Brain pericyte (primary cell): ENCODE results near the gene NSUN2.

Source experiments
- DNase-seq: peaks from one replicate; pipeline ENCODE4 v3.0.0-alpha.2; 2012; ENCODE audit warnings: low read depth, low spot score

NSUN2 gene

GRCh38 chr5:6644794-6645241 lies 12.0 kb upstream of the NSUN2 start:
- DNase-seq: no peak

DNA sequence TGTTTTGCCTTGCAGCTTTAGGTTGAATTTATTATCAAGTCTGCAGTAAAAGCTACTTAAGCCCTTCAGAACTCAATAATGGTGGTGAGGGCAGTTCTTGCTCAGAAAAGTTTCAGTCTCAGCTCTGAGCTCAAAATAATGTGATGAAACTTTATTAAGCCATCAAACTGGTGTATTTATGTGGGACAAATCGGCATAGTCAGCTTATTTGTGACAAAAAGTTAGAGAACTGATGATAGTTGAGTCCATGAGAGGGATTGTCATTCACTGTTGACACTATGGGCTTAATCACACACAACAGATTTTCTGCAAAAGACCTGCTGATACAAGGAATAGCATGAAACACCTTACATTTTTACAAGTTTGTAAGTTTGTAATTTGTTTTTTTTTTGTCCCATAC lies 9.8 kb upstream of the NSUN2 start:
- DNase-seq: no peak

- no peak for DNase-seq
Measured at GRCh38 chr5:6638236-6638635, 5.4 kb upstream of the NSUN2 start.

GRCh38 chr5:6637590-6637989 lies 4.7 kb upstream of the NSUN2 start:
- no peak for DNase-seq

- DNase-seq: no peak
Measured at GRCh38 chr5:6637022-6637421, 4.2 kb upstream of the NSUN2 start.

GRCh38 chr5:6636293-6636692 lies 3.4 kb upstream of the NSUN2 start:
- no peak for DNase-seq

- no peak for DNase-seq
Measured at GRCh38 chr5:6634788-6635430, 2.1 kb upstream of the NSUN2 start.

DNA sequence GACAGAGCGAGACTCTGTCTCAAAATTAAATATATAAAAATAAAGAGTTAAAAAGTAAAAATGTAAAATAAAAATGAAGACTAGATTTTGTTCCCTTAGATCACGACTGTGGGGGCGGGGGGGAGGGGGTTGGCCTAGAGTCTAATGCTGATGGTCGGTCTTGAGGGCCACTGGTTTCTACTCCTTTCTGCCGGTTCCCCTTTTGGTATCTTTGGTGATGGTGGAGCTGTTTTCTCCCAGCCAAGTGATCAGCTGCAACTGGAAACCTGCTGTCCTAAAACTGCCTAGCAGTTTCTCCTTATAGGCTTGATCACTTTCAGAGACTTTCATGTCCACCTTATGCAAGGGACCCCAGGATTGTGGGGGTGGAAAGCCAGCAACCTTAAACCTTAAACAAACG lies 1.5 kb upstream of the NSUN2 start:
- DNase-seq: no peak

DNA sequence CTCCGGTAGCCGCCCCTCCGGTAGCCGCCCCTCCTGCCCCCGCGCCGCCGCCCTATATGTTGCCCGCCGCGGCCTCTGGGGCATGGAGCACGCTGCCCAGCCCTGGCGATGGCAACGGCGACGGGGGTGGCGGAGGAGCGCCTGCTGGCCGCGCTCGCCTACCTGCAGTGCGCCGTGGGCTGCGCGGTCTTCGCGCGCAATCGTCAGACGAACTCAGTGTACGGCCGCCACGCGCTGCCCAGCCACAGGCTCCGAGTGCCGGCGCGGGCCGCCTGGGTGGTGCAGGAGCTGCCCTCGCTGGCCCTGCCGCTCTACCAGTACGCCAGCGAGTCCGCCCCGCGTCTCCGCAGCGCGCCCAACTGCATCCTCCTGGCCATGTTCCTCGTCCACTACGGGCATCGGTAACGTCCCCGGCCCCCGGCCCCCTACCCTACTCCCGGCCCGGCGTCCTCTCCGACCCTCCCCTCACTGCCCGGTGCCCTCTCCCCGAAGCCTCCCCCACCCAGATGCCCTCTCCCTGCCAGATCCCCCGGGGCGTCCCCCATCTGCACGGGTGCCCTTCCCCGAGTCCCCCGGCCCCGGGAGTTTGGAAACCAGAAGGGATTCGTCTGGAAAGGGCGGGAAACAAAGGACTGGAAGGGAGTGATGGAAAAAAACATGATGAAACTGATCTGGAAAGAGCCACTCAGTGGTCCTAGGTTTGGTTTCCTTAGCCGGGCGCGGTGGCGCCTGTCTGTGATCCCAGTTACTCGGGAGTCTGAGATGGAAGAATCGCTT lies 813 bp upstream of the NSUN2 start:
- DNase-seq: no peak

- DNase-seq: no peak
Measured at GRCh38 chr5:6632324-6632887, 438 bp downstream of the NSUN2 start.

- DNase-seq: no peak
Measured at GRCh38 chr5:6631441-6631840, 1.4 kb downstream of the NSUN2 start.

- no peak for DNase-seq
Measured at GRCh38 chr5:6626508-6626907, 6.3 kb downstream of the NSUN2 start.

GRCh38 chr5:6623941-6624340 lies 8.9 kb downstream of the NSUN2 start:
- DNase-seq: no peak

GRCh38 chr5:6623228-6623627 lies 9.6 kb downstream of the NSUN2 start:
- DNase-seq: no peak

GRCh38 chr5:6616632-6617031 lies 16.2 kb downstream of the NSUN2 start:
- no peak for DNase-seq

GRCh38 chr5:6615034-6615815 lies 17.6 kb downstream of the NSUN2 start:
- no peak for DNase-seq

DNA sequence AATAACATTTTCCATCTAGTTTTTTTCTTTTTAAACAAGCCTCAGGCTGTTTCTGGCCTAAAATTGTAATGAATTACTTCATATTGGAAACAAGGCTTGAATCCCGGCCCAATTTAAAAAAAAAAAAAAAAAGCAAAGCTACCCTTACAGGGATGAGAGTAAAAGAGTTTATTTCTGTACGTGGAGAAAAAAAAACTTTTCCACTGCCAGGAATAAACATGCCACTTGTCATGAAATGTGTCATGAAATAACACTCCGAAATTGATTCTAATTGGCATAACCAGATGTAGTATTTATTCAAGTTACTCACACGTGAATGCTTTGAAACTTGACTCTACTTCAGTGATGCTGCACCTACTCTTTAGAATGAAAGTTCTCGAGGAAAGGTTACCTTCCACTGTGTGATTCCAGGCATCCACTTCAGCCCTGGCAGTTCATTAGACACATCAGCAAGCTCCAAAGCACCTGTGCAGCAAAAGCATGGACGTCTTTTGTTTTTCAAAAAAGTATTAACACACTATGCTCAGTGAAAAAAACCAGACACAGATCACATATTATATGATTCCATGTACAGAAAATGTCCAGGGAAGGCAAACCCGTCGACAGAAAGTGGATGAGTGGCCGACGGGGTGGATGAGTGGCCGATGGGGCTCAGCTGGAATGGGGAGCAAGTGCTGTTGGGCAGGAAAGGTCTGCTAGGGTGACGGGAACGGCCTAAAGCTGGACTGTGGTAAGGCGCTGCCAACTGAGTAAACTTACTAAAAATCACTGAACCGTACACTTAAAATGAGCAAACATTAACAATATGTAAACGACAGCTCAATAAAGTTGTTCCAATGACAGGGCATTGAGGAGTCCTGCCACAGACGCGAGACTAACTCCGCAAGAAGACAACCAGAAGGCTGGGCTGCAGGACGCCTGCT lies 21.2 kb downstream of the NSUN2 start:
- DNase-seq: no peak

DNA sequence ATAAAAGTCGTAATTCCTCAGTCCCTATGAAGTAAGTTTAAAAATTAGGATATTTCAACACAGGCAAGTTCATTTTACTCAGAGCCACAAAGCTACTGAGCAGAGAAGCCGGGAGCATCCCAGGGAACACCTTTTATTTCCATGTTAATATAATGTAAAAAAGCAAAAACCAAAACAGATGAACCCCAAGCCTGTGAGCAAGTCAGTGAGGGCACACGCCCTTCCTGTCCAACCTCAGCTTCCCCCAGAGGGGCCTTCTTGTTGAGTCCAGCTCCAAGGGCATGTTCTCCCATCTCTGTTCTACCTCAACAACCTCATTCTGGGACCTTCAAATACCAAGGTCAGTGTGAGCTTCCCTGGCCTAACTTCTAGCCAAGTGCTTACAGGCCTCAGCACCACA lies 24.8 kb downstream of the NSUN2 start:
- DNase-seq: no peak

DNA sequence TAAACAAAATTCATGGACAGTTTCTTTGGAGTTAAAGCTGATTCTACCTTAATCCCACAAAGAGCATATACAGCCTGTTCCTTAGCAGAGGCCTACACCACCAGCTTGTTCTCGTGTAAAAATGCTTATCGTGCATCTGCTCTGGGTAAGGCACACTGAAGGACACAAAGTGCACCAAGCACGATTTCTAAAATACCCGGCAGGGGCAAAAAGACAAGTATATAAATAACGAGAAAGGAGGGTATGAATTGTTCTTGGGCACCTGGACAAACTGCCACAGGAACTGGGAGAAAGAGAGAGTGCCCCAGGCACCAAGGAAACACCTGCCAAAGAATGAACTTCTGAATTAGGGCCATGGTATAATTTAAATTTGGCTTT lies 25.3 kb downstream of the NSUN2 start:
- no peak for DNase-seq

GRCh38 chr5:6606884-6607558 lies 25.8 kb downstream of the NSUN2 start:
- DNase-seq: no peak

DNA sequence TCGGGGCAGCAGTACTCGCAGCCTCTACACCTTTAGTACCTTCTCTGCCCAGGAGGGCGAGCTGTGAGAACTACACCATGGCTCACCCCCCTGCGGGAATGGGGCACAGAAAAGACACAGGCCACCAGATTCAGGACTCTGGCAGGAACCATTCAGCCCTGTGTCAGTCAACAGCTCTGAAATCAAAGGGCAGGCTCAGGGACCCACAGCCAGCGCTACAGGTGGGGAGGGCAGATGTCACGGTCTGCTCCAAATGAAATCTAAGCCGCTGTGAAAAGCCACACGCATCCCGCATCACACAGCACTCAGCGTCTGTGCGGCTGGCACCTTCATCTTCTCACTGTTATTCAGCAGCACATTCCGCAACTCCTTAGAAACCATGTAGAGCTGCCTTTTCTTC lies 27.9 kb downstream of the NSUN2 start:
- DNase-seq: no peak
